Measurements from ENCODE around the gene VPS37B.
"Not testable (repeated sequence)": the region's sequence is repeated elsewhere in the genome, so short reads cannot be mapped to it uniquely, and the experiment has no call there.

VPS37B gene, protein sequence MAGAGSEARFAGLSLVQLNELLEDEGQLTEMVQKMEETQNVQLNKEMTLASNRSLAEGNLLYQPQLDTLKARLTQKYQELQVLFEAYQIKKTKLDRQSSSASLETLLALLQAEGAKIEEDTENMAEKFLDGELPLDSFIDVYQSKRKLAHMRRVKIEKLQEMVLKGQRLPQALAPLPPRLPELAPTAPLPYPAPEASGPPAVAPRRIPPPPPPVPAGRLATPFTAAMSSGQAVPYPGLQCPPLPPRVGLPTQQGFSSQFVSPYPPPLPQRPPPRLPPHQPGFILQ

DNA sequence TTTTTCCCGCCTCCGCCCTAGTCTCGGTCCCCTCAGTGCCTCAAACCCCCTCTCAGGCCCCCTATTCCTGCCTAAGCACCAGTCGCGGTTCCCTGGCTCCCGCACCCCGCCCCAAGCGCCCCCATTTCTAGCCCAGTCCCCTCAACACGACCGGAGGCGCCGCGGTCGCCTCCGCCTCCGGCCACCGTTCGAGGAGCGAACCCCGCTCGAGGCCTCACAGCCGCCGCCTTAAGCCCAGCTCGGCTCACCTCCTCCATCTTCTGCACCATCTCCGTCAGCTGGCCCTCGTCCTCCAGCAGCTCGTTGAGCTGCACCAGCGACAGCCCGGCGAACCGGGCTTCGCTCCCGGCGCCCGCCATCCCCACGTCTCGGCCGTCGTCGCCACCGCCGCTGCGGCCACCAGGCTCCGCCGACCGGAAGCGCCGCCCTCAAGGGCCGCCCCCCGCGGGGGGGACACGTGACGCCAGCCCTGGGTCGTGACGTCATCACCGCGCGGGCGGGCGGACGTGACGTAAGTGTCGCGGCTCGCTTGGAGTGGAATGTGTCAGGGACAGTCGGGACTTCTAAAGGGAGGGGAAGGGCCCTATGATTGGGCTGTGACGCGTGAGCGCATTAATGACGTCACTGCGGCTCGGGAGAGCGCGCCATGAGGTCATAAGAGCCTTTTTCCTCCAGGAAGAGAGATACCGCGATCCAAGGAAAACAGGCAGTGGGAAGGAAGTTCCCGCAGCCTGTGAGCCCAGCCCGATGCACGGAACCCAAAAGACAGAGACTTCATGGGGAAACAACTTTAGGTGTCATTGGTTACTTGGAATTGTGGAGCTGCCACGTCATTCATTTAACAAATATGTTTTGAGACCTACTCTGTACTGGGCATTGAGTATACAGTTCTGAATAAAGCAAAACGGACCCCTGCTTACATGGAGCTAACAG lies at the start of gene VPS37B:
Gene VPS37B, minus strand, starts transcription at position 421 of the 933 bp plus-strand sequence. Its CDS starts 62 bp downstream, at position 359.
- peak; percentile 88 for DNase-seq

DNA sequence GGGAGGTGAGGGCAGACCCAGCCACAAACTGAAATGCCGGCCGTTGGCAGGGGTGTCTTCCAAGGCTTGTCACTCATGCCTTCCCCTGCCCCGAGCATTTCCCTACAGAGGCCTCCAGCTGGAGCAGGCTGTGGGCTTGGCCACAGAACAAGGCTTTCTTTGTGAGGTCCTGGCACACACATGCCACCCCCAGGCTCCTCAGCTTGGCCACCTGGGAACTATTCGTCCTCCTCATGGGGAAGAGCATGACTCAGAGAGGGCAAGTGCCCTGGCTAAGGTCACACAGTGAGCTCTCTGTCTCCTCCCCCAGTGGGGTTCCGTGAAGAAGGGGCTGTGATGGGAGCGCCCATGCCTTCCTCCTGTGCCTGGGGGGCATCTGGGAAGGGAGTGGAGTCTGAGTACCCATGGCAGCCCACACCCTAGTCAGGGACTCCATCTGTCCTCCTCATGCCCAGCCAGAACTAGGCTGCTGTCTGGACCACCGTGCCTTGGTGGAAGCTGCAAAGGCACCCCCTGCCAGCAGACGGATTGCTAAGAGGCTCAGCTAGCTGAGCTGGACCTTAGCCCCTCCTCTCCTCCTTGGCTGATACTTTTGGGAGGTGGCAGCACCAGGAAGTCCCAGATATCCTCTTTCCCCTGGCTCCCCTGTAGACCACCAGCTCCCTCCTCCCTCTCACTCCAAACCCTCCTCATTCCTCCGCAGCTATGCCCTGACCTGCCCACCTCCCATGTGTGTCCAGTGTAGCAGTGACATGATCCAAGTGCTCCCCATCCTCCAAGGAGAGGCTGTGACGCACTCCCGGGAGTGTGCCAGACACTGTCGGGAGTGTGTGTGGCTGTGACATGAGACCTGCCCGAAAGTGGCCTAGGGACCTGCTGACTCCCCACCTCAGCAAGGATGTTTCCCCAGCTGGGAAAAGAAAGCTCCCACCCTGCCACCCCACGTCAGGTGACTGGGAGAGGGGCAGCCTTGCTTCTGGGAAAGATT lies 49.0 kb upstream of the VPS37B start:
- no peak for DNase-seq

DNA sequence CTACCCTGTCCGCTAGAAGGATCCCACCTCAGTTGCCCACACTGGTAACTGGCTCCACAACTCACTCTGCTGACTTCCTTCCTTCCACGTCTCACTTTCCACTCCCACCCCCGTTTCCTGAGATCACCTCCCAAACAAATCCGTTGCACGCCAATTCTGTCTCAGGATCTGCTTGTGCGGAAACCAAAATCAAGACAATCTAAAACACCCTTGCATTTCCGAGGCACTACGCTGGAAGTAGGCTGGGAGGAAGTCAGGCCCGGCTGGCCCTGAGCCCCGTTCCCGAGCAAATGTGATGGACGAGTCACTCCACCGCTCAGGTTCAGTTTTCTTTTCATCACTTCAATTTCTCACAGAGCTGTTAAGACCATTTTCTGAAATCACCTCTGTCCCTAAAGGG lies 47.3 kb upstream of the VPS37B start:
- peak; percentile 62 for DNase-seq

DNA sequence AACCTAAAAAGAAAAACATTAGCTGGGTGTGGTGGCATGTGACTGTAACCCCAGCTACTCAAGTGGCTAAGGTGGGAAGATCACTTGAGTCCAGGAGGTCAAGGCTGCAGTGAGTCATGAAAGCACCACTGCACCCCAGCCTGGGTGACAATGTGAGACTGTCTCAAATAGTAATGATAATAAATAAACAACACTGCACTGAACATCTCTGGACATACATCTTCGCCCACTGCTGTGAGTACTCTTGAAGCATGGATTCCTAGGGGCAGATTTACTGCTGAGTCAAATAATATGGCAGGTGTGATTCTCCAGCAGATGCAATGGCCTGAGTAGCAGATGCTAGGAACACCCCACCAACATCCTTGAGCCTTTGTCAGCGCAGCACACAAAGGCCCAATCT lies 46.7 kb upstream of the VPS37B start:
- no peak for DNase-seq

DNA sequence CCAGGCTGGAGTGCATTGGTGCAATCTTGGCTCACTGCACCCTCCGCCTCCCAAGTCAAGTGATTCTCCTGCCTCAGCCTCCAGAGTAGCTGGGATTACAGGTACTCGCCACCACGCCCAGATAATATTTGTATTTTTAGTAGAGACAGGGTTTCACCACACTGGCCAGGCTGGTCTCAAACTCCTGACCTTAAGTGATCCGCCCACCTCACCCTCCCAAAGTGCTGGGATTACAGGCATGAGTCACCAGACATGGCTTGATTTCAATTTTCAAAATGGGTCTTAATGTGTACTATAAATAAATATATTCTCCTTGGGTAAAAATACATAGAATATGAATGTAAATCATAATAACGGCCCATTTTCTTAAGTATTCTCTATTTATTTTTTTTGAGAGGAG lies 45.4 kb upstream of the VPS37B start:
- DNase-seq, result not testable (repeated sequence)

DNA sequence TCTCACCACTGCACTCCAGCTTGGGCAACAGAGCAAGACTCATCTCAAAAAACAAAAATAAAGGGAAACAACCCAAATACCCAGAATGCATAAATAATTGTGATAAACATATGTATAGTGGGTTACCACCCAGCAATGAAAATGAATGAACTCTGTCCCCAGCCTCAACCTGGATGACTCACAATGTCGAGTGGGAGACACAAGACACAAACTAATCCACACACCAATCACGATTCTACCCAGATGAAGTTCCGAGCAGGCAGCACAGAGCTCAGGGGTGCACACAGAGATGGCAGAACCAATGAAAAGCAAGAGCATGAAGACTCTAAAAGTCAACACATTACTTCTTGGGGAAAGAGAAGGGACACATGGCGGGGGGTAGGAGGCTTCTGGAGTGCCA lies 43.2 kb upstream of the VPS37B start:
- no peak for DNase-seq

DNA sequence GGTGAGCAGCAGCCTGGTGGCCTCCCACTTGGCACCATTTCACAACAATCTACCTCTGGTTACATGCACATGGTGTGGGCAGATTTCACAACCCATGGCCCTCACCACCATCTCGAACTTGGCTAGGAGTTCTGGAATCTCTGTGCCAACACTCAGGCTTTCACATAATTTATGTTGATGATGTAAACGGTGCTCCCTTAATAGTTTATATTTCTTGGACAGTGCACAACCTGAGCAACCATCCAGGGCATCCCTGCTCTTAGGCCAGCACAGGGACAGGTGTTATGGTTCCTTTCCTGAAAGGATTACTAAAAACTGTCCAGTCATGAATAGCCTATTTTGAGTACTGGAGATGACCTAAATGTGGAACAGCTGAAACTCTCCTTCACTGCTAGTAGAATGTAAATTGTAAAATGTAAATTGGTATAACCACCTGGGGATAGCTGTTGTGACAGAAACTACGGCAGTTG lies 41.7 kb upstream of the VPS37B start:
- peak; percentile 26 for DNase-seq

DNA sequence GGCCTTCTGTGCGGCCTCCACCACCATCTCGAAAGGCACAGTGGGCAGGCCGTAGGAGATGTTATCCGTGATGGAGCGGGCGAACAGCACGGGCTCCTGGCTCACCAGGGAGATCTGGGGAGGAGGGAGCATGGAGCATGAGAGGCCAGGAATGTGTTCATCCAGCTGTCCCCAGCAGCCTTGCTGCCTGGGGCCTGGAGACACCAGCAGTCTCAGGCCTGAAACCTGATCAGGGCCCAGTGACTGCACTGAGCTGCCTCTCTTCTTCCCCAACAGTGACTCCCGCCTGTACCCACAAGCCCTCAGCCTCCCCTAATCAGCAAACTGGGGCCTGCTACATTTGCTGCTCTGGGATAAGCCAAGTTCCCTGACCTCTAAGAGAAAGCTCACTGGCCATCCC lies 39.4 kb upstream of the VPS37B start:
- no peak for DNase-seq

DNA sequence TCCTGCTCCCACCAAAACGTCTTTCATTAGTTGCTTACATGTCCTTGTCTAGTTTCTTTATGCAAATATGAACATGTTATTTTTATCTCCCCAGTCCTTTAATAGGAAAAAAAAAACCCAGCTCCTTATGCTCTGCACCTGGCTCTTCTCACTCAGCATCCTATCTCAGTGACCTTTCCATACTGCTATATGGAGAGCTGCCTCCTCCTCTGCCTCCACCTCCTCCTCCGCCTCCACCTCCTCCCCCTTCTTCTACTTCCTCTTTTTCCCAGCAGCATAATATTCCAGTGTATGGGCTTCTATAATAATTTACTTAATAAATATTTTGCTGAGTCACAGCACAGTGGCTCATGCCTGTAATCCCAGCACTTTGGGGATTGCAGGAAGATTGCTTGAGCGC lies 38.8 kb upstream of the VPS37B start:
- no peak for DNase-seq

DNA sequence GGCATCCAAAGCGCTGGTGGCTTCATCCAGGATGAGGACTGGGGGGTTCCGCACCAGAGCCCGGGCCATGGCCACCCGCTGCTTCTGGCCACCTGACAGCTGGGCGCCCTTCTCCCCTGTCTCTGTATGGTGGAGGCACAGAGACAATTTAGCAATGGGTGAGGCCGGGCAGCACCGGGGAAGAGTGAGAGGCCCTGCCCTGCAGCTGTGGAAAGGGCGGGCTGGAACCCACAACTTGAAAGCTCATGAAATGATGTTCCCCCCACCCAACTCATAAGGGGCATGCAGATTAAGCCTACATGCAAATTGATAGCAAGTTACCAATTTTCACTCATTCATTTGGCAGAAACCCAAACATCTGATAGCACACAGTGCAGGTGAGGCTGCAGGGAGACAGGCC lies 36.3 kb upstream of the VPS37B start:
- DNase-seq, result no peak

DNA sequence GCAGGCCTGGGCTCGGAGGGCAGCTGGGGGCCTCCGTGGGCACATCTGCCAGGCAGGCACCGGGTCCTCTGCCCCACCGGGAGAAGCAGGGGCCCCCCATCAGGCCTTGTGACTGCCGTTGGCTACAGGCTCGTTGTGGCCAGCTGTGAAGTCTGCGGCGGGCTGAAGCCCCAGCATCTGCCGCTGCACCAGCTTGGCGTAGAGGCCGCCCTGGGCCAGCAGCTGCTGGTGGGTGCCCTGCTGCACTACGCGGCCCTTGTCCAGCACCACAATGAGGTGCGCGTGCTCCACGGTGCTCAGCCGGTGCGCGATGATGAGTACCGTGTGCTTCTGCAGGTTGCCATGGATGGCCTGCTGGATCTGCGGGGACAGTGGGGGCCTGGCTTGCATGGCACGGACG lies 33.9 kb upstream of the VPS37B start:
- no peak for DNase-seq

DNA sequence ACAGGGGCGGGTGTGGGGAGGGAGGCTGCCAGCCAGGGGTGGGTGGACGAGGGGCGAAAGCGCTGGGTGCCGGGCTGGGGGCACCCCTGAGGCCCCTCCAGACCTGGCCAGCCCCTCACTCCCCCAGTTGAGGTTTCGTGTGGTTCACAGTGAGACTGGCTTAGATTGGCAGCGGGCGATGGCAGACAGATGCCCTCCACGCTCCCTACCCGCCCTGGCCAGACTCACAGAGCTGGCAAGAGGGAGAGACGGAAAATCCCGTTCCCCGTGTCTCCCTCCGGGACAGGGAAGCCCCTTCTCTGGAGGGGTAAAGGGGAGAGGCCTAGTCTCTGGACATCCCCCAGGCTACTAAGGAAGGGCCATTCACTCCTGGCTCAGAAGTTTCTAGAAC lies 33.2 kb upstream of the VPS37B start:
- no peak for DNase-seq

DNA sequence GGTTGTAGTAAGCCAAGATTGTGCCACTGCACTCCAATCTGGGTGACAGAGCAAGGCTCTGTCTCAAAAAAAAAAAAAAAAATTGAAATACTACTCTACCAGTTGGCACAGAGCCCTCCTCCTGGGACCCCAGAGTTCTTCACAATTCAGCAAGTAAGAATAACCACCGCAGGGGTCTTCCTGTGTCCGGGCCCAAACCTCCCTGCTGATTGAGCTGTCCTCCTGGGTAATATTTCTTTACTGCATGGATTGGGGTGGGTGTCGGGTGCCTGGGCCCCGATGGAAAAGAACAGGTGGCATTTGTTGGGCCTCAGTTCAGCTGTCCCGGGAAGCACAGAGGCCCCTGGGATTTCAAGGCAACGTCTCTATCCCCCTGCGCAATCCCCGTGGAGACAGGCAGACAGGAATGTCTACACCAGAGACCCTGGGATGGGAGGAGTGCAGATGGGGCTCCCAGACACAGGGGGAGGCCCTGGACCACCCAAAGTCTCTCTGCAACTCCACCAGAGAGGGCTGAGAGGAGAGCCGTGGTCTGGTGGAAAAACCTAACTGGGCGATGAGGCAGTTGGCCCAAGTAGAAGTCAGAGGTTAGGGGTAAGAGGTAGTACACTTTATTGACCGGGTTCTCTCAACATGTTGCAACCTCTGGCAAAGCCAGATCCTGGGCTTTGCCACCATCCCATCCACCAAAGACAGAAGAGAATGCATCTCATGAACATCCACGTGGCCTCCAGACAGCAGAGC lies 32.7 kb upstream of the VPS37B start:
- no peak for DNase-seq

DNA sequence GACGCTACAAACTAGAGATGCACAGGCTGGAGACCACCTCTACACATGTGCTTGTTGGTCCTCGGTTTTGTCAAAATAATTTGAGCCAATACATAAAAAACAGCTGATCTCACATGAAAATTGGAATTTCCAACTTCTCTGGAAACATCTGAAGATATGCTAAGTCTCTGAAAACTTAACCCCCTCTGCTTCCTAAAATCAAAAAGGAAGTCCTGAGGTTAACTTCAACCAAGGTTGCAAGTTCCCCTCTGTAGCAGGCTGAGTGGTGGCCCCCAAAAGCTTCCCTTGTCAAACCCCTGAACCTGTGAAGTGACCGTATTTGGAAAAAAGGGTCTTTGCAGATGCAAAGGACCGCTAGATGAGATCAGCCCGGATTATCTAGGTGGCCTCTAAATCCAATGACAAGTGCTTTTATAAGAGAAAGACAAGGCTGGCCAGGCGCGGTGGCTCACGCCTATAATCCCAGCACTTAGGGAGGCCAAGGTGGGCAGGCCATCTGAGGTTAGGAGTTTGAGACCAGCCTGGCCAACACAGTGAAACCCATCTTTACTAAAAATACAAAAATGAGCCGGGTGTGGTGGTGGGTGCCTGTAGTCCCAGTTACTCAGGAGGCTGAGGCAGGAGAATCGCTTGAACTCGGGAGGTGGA lies 32.0 kb upstream of the VPS37B start:
- peak; percentile 48 for DNase-seq

DNA sequence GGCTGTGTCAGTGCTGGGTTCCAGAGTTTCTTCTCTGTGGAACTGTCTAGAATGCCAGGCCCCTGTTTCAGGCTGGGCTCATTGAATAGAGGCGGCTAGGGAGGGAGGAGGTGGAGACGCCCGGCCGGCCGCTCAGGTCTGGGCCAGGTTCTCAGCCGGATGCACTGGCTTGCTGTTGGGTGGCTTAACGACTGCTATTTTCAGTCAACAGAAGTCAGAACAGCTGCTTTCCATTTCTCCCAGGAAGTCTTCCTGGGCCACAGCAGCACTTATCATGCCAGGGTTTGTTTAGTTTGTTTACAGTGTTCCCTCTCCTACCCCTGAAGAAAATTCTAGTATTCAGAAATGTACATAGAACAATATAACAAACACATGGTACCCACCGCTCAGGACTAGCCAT lies 26.0 kb upstream of the VPS37B start:
- DNase-seq, result no peak

DNA sequence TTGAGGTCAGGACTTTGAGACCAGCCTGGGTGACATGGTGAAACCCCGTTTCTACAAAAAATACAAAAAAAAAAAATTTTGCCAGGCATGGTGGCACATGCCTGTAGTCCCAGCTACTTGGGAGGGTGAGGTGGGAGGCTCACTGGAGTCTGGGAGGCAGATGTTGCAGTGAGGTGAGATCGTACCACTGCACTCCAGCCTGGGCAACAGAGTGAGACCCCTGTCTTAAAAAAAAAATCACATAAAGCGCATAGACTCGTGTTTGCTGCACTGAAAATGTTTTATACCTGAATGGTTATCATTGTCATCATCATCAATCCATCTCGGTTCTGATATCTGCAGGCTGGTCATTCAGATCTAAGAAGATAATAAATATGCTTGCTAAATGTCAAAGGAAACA lies 24.8 kb upstream of the VPS37B start:
- DNase-seq, result no peak

DNA sequence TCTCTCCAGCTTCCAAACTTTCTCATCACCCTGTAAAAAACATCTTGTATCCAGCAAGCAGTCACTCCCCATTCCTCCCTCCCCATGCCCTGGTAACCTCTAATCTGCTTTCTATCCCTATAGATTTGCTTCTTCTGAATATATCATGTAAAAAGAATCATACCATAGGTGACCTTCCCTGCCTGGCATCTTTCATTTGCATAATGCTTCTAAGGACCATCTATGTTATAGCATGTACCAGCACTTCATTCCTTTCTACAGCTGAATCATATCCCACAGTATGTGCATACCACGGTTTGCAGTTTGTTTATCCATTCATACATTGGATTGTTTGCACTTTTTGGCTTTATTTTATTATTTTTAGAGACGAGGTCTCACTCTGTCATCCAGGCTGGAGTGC lies 22.9 kb upstream of the VPS37B start:
- no peak for DNase-seq

DNA sequence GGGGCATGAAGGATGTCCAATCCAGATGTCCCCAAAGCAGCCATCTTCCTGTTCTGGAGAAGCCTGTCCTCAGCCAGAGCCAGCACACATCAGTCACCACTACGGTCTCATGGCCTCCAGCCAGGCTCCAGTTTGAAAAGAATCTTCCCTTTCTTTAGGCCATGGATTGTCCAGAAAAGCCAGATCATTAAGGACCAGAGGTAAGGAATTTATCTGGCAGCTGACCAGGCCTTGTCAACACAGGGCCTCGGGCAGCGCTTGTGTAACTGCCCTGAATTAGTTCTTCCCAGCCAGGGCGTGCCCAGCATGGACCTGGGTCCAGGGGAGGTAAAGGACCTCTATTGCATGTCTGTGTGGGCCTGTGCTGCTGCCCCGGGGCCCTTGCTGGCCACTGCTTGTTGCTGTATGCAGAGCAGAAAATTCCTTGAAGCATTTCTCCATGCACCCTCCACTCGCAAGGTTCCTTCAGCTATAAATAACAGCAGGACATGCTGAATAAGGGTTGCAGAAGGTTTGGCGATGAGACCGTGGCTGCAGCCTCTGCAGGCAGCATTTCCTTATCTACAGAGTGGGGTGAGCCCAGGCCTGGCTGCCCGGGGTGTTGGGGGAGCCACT lies 21.7 kb upstream of the VPS37B start:
- DNase-seq, result no peak

DNA sequence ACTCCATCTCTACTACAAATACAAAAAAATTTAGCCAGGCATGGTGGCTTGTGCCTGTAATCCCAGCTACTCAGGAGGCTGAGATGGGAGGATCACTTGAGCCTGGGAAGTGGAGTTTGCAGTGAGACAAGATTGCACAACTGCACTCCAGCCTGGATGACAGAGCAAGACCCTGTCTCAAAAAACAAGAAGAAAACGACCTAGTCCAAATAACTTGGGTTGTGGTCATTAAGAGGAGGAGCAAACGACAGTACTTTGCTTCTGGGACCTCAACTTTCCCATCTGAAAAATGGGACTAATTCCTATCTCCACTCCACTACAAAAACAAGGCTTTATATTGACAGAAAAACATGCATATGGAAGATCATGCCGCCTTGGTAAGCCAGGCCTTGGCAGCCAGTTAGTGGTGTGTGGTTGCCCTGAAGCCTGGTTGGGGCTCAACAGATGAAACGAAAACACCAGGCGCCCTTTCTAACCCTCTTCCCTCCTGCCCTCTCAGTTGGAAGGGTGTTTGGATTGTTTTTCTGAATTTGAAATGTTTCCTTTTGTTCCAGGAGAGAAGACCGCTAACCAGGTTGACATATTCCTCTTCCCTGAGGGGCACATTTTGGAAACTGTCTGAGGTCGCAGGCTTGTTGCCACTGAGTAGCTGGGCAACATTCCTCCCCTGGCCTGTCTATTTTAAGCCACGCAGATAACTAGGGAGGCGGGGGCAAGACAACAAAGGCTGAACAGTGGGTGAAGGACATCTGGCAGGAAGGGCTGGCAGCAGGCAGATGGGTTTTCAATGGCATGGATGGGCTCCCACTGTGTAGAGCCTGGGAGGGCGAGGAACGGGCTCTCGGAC lies 13.7 kb upstream of the VPS37B start:
- no peak for DNase-seq

DNA sequence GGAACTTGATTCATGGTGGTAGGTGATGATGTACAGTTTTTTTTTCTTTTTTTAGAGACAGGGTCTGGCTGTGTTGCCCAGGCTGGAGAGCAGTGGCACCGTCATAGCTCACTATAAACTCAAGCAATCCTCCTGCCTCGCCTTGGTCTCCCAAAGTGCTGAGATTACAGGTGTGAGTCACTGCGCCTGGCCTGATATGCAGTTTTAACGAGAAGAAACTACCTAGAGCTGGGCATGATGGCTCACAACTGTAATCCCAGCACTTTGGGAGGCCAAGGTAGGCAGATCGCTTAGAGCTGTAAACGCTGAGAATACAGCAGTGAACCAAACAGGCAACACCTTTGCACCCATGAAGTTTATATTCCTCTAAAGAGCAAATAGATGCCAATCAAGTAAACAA lies 13.0 kb upstream of the VPS37B start:
- no peak for DNase-seq
